ENCODE data around the gene G6PD. TPM values are rescaled to one million over a fixed set of nuclear protein-coding genes. Genes with fewer than 3 reads are reported as not detected.

Gene G6PD
- total and polyA plus RNA-seq, 10 of the 15 experiments (the other 5 are each of a cell fraction or from before 2014, with no cell fraction given): 1.6 to 62.5 (median 28.4) TPM

- no peak overlapping the region for H3K4me2 ChIP-seq (ENCODE audit: control insufficient read depth, insufficient read depth)
- ChIA-PET RAD21 (ENCODE audit: unreplicated experiment) (no interaction called here), POLR2A (no interaction called here), SMC1A (ENCODE audit: uncharacterized antibody, unreplicated experiment) (no interaction called here), CTCF (no interaction called here)
- WGBS (ENCODE audit: insufficient coverage, insufficient replicate concordance, low lambda C conversion rate, missing lambda C conversion rate): 69% methylated on average over 29 of the region's 37 CpGs
- H3K4me1 ChIP-seq (ENCODE audit: control insufficient read depth, insufficient read depth, low read length): no peaks in the 10 kb centered on the region
- H4K20me1 ChIP-seq (ENCODE audit: control insufficient read depth, insufficient read depth): no peaks in the 10 kb centered on the region
- H3K9ac ChIP-seq (ENCODE audit: control insufficient read depth, insufficient read depth, low read length): no peak overlapping the region
- BruUV-seq (replicated peaks): no TSS peak
- intact Hi-C loops (cut with micrococcal nuclease; ENCODE audit: unreplicated experiment): no loop called here
- no peaks in the 10 kb centered on the region for H3K36me3 ChIP-seq (ENCODE audit: control insufficient read depth in 2 of 2, insufficient read depth in 2 of 2, low read length in 1 of 2)
- no peaks in the 10 kb centered on the region; the same call in 2 of the 3 replicates for H3K9me3 ChIP-seq (replicated peaks; ENCODE audit: control insufficient read depth, insufficient read depth, low read length)
- no peak overlapping the region for H2AFZ ChIP-seq (ENCODE audit: control insufficient read depth, low read depth, low read length)
- H3K27ac ChIP-seq (ENCODE audit: control insufficient read depth, insufficient read depth): no peak overlapping the region
- TF ChIP-seq, protein P1, sequence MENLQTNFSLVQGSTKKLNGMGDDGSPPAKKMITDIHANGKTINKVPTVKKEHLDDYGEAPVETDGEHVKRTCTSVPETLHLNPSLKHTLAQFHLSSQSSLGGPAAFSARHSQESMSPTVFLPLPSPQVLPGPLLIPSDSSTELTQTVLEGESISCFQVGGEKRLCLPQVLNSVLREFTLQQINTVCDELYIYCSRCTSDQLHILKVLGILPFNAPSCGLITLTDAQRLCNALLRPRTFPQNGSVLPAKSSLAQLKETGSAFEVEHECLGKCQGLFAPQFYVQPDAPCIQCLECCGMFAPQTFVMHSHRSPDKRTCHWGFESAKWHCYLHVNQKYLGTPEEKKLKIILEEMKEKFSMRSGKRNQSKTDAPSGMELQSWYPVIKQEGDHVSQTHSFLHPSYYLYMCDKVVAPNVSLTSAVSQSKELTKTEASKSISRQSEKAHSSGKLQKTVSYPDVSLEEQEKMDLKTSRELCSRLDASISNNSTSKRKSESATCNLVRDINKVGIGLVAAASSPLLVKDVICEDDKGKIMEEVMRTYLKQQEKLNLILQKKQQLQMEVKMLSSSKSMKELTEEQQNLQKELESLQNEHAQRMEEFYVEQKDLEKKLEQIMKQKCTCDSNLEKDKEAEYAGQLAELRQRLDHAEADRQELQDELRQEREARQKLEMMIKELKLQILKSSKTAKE (IDR thresholded peaks at IDR 0.05; ENCODE audit: low read depth, poor library complexity, severe bottlenecking): no peak
- no peak for TF ChIP-seq E2F4 (IDR thresholded peaks at IDR 0.05; ENCODE audit: low read depth, low read length)
- no peak for TF ChIP-seq CEBPB (IDR thresholded peaks at IDR 0.05; ENCODE audit: borderline replicate concordance in 1 of 2, low read depth in 2 of 2, low read length in 2 of 2)
- no peak for TF ChIP-seq HDAC2 (IDR thresholded peaks at IDR 0.05)
- no peak for TF ChIP-seq CREM (IDR thresholded peaks at IDR 0.05; ENCODE audit: low read depth)
- TF ChIP-seq MAX (IDR thresholded peaks at IDR 0.05; ENCODE audit: low read depth, low read length): no peak
- TF ChIP-seq SUZ12 (IDR thresholded peaks at IDR 0.05; ENCODE audit: unreplicated experiment): no peak
- no peaks in the 10 kb centered on the region for H3K27me3 ChIP-seq (replicated peaks in 1 of 2; ENCODE audit: control insufficient read depth in 2 of 2, insufficient read depth in 2 of 2, low read length in 1 of 2)
- DNase-seq (ENCODE audit: low read depth, low spot score) (no peak), FAIRE-seq (no peak), ATAC-seq (no peak)
- H3K79me2 ChIP-seq (ENCODE audit: control insufficient read depth, insufficient read depth, low read length): no peaks in the 10 kb centered on the region
- in situ Hi-C loops (cut with MboI): no loop called here
- no peak overlapping the region for H3K4me3 ChIP-seq
These were observed 39.9 kb downstream of the G6PD start for GRCh38 chrX:154506483-154507332.
